HG02884 (cell line): ENCODE results near the gene PSMG4.
A peak's percentile ranks its signal among the peaks of the same experiment; 100 is the strongest.

Experiments used
- ATAC-seq: cut with Tn5 transposase; IDR thresholded peaks from one replicate; pipeline ENCODE4 v1.9.1; 2021; ENCODE audit warnings: mild to moderate bottlenecking, moderate library complexity; ENCODE audit not compliant: unreplicated experiment

PSMG4 gene, protein sequence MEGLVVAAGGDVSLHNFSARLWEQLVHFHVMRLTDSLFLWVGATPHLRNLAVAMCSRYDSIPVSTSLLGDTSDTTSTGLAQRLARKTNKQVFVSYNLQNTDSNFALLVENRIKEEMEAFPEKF

DNA sequence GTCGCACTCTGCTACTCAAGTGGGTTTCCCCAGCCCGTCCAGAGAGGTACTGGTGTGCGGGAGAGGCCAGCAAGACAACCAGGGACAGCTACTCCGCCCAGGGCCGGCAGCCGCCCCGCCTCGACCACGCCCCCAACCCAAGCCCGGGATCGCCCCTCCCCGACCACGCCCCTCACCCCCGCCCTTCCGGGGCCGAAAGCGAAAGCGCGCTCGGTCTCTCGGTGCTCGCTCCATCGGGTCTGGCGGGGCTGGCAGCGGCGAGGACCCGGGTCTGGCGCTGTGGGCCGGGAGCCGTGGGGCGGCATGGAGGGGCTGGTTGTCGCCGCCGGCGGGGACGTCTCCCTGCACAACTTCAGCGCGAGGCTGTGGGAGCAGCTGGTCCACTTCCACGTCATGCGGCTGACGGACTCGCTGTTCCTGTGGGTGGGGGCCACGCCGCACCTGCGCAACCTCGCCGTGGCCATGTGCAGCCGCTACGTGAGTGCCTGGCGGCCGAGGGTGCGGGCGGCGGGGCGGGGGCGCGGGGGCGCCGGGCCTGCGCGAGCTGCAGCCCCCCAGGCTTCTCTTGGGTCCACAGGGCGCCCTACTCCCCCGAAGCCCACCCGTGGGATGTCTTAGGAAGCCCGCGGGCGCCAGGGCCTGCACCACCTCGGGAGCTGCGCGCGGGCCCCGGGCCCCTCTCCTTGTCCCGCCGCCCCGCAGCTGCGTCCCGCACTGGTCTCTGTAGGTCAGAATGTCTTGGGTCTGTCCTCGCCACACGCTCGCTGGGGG is at the start of gene PSMG4:
PSMG4 (plus strand) TSS at position 228 of the 771 bp plus-strand sequence; CDS start at position 304, 76 bp downstream.
- peak; percentile 63 for ATAC-seq

DNA sequence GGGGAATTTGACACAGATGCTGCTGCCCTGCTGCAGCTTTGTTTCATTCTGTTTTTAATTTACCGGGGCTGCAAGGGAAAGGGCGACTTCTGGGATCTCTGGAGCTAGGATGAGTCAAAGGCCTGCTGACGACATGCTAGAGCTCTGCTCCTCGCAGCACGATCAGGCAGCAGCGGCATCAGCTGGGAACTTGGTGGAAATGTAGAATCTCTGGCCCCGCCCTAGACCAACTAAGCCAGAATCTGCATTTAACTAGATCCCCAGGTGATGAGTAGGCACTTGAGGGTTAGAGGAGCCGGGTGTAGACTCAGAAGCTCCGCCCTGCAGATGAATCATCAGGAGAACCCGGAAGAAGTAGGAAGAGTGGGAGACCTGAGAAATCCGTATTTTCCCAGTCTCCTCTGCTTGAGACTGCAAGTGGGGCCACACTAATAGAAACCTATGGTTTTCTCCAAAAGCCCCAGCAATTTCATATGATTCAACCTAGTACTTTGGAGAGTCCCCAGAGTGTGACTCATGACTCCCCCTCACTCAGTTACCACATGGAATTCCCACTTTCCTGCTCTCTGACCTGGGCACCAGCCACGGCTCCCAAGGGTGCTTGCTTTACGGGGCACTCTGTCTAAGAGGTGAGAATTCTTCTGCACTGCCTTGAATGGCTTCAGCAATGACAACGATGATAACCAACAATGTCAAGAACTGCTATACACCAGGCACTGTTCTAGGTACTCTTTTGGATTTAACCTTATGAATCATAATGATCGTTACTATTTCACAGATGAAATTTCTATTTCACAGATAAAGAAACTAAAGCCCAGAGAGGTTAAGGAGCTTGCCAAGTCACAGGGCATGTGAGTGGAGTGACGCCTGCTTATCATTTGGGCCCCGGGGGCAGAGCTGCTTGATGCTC is 49.4 kb upstream of the PSMG4 start:
- ATAC-seq: peak; percentile 64

DNA sequence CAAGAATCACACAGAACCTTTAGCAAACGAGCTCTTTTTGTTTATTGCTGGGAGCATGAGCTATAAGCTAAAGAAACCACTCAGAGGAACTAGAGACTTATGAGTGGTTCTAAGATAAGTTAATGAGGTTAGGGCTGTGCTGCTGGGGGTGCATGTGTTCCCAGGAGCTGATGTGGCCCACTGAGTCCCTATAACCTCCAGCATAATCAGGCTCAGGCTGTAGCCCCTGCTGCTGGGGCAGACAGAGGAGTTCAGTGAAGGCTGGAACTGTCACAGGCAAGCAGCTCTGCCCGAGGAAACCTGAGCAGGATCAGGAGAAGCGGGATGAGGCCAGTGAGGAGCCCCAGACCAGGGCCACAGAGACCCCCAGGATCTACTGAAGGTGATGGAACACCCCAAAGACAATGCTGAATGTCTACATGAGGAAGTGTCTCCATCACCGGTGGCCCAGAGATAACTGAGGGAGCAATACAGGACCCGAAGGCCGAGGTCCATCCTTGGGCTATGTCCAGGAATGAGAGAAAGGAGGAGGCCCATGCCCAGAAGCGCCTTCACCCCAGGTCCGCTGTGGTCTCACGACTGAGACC is 48.6 kb upstream of the PSMG4 start:
- no peak for ATAC-seq

DNA sequence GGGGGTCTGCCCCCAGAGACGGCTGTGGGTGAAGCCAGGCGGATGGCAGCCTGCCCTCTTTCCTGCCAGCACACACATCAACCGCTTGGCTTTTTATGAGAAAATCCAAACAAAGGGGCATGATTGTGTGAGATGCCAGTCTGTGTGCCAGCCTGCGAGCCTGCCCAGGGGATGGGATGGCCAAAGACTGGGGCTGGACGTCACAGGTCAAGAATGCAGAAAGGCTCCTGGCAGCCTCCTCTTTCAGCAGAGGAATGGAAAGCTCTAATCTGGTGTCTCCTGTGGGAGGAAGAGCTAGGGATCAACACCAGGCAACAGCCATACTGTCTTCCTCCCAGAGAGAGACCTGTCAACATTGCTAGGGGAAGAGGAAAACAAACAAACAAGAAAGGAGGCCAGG is 47.1 kb upstream of the PSMG4 start:
- no peak for ATAC-seq

DNA sequence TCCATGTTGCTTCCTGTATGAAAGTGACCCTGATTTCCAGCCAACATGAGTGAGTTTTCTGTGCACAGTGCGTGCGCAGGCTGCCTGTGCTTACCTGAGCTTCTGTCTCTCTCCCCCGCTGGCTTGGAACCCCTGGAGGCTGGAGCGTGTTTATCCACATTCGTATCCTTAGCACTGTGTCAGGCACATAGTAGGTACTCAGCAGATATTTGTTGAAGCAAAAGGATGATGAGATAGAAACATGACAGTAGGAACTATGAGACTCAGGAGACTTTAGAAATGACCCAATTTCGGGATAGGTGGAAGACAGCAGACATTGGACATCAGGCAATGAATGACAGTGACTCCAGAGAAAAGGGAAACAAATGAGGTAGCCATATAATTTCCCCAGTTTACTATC is 46.5 kb upstream of the PSMG4 start:
- no peak for ATAC-seq

DNA sequence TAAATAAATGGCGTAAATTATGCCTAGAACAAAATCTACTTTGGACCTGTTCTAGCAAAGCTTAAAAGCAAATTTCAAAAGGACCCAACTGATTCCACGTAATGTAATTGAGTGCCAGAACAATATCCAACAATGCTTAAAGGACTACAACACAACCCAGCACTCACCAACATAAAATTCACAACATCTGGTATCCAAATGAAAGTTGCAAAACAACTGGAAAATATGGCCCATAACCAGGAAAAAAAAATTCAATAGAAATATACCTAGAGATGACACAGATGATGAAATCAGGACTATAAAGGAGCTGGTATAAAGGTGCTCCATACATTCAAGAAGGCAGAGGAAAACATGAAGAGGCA is 45.4 kb upstream of the PSMG4 start:
- ATAC-seq: no peak

DNA sequence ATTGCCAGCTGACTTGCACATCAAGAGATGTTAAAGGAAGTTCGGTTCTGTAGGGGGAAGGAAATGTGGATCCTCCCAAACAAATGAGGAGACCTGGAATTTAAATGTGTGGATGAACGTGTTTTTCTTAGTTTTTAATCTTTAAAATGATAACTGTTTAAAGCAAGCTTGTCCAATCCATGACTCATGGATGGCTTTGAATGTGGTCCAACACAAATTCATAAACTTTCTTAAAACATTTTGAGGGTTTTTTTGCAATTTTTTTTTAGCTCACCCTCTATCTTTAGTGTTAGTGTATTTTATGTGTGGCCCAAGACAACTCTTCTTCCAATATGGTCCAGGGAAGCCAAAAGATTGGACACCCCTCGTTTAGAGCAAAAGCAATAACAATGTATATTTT is 43.8 kb upstream of the PSMG4 start:
- ATAC-seq: no peak

DNA sequence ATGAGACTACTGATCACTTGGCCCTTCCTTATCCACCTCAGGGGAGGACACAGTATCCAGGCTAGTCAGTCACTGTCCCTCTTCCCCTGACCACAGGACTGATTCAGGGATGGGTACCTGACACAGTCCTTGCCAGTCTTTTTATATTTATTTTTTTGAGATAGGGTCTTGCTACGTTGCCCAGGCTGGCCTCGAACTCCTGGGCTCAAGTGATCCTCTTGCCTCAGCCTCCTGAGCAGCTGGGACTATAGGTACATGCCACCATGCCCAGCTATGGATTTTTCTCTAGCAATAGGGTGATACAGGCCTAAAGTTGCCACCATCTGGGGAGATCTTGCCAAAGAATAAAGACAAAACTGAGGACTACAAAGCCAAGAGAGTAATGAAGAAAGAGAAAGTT is 41.5 kb upstream of the PSMG4 start:
- ATAC-seq: no peak

DNA sequence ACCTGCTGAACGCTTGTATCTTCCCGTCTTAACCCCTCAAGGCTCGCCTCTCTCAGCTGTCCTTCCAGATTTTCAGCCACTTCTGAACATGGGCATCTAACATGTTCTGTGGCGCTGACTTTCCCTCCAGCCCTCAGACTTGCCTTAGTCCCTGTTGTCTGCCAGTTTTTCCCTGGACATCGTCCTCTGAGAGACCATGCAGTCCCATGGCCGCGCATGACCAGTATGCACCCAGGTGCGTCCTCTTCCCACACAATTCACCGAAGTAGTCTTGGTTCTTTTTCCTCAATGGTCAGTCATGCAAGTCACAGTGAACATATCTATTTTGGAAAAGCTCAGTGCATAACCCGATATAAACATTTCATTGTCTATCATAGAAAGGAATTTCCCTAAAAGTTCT is 40.5 kb upstream of the PSMG4 start:
- ATAC-seq: no peak

DNA sequence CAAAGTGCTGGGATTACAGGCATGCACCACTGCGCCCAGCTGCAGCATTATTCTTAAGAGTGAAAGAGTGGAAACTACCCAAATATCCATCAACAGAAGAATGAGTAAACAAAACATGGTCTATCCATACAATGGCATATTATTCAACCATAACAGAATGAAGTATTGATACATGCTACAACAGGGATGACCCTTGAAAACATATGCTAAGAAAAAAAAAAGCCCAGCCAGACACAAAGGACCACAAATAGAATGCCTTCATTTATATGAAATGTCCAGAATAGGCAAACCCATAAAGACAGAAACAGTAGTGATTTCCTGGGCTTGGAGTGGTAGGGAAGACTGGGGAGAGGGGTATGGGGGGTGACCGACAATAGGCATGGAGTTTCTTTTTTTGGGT is 38.4 kb upstream of the PSMG4 start:
- no peak for ATAC-seq

DNA sequence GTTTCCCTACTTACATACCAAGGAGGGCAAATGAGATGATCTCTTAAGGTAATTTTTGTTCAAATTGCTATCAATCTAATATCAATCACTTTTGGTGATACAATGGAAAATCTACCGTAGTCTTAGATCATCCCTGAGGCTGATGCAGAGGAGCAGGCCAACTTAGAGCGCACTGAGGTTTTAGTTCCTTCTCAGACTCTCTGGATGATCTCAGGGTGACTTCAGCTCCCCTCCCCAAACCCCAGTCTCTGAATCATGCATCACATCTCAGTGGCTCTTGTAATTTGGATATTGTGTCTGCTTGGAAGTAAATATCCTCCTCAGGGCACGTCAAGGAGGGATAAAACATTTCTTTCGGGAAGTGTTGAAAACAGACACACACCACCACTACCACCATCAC is 37.2 kb upstream of the PSMG4 start:
- no peak for ATAC-seq

DNA sequence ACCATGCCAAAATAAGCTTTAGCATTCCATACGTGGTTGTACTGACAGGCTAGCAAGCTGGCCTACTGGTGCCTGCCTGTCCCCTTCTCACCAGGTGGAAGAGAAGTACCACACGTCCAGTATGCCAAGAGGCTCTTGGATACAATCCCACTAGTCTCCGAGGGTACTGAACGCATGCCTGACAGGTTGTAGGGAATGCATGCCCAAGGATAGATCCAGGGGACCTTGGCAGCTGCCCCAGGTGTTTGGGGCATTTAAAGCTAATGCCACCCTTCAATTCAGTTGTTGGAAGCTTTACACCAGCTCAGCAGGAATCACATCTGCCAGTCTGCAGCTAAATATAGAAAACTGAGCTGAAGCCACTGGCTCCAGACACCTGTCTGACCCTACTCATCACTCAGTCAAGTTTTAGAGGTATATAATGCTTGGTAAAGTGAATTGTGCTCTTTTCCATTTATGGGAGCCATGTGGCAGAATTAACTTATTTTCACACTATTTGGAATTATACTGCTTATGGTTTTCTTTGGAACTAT is 36.2 kb upstream of the PSMG4 start:
- no peak for ATAC-seq

DNA sequence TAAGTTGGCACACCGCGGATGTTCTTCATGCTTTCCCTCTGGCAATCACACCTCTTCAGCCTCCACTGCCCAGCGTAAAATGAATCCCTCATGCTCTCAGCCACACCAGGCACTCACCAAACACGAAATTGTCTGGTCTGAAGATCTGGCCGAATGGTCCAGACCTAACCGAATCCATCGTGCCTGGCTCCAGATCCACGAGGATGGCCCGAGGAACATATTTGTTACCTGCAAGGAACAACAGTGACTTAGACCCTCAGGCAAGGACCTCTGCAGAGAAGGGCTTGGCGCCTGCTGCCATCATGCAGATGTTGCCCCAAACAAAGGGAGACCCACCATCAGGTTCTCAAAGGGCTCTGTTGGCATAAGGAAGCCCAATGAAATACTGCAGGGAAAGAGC is 32.7 kb upstream of the PSMG4 start:
- no peak for ATAC-seq

DNA sequence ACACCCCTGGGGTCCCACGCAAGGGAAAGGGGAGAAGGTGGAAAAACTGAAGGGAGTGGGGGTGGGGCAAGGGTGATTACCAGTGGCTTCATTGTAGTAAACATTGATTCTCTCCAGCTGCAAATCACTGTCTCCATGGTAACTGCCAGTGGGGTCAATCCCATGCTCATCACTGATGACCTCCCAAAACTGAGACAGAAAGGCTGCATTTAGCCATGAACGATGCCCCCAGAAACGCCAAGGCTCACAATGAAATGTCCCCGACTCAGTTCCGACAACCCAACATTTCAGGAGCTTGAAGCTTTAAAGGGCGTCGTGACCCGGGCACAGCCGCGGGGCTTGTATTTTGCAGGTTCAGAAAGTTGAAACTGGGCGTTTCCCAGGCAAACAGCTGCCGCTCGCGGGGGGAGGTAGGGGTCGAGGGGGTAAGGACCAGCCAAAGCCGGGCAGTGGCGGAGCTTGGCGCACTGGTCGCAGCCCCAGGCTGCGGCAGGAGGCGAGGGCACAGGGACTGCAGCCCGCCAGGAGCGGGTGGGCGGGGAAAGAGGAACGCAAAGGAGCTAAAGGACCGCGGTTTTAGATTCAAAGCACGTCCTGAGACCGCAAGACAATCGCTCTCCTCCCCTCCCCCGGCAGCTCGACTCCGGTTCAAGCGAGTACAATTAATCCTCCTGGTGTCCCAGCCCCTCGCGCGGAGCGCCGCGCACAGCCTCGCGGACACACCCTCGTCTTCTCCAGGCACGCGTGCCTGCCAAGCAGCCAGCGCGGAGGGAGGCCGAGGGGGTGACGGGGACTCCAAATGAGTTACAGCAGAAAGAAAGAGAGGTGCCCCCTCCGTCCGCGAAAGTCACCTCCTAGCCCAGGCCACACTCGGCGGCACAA is 32.0 kb upstream of the PSMG4 start:
- no peak for ATAC-seq

DNA sequence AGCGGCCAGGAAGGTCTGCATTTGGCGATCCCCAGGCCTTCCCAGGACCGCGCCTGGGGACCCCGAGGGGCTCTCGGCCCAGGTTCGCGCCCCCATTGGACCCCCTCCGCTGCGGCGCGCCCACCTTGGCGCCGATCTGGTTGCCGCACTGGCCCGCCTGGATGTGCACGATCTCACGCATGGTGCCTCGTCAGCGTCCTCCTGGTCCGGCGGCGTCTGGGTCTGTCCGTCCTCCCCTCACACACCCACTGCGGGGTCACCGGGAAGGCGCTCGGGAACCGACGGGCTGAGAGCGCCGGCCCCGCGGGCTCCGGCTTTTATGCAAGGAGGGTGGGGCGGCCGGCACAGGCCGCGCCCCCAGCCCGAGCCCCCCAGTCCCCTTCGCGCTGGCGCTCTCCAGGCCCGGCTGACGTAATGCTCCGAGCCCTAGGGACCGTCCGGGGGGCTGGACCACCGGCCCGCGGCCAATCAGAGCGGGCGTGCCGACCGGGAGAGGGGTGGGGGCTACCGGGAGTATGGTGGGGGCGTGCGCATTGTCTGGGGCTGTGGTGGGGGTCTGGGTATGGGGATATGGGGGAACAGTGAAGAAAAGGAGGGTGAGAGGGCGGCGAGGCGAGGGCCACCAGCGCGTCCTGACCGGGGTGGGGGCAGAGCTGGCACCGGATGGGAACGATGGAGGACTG is 31.2 kb upstream of the PSMG4 start, which contains the start of gene TUBB2B:
TUBB2B (minus strand) TSS at position 291 of the 683 bp plus-strand sequence; CDS start at position 181, 110 bp downstream.
- ATAC-seq: no peak

DNA sequence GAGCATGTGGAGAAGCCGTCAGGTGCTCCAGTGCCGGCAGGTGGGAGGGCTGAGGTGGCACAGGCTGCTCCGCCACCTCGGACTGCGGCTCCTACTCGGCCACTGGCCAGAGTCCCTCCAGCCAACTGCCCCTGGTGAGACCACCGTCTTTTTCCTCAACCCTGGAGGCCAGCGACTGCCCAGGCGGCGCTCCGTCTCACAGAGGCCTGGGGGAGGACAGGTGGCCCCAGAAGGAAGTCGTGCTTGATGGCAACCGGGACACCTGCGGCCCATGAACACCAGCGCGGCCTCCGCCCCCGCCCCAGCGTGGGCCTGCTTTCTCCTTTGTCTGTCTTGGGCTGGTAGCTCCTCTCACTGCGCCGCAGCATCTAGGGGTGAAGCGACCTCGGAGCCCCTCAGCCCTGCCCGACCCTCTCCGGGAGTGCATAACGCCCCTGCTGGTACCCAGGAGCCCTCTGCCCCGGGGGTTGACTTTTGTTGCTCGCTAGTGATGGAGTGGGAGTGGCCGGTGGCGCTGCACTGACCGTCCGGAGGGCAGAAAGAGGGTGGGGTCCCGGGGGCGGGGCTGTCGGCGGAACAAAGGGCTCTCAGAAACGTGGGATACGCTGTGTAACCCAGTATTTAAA is 30.6 kb upstream of the PSMG4 start:
- ATAC-seq: no peak

DNA sequence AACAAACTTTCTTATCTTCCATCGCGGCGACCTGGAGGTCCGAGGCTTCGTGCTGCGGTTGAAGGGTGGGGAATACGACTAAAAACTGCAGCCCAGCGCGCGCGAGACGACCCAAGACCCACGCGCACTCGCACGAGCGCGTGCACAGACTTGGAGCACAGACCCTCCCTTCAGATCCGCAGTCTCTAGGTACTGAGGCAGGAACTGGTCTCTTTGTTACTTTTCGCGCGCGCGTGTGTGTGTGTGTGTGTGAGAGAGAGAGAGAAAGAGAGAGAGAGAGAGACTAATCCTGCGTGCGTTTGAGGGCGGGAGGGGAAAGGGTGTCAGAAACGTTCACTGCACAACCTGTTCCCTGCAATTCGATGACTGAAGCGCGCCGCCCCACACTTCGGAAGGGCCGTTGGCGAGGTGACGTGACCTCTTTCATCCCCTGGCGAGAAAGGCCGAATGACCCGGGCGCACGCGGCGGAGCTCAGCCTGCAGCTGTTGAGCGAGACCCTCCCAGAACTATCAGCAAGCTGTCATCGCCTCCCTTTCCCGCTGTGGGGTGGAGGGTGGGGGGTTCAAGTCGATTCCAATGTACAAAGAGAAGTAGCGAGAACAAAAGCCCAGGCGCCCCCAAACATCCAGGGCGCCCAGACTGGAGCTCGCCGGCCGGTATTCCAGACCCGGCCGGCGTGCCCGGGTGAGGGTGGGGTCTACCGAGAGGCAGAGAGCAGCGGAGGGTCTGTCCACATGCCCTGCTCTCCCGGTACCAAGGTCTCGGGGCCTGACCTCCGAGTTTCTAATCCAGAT is 29.8 kb upstream of the PSMG4 start:
- no peak for ATAC-seq

DNA sequence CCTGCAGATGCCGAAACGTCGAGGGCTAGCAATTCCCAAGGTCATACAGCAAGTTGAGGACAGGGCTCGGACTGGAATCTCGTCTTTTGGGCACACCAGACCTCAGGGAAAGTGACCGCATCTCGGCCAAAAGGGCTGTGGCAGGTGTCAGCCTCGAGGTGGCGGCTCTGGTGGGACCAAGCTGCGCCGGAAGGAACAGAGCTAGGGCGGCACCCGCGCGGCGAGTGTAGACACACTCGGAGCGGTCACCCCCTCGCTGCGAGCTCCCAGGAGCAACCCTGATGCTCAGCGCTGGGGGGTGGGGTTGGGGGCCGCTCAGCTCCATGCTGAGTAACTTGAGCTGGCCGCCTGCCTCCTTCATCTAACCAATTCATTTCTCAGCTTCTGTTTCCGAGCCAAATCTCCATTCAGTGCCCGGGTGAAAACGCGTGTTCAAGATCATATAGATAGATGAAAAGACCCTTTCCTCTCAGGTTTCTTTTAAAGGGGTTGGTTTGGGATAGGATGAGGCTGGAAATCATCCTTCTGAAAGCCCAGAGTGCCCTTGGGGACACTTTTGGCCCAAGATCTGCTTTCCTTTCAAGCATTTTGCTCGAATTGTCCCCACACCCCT is 29.1 kb upstream of the PSMG4 start:
- ATAC-seq: no peak
